ENCODE data around the gene GRIP1.

- TF ChIP-seq CTCF (IDR thresholded peaks at IDR 0.05): no peak
- no peak for TF ChIP-seq ZFX (IDR thresholded peaks at IDR 0.05; ENCODE audit: borderline replicate concordance)
Measured at GRCh38 chr12:66537876-66538275, 141.0 kb downstream of the GRIP1 start.

Measured in 22Rv1 (cell line).